ENCODE data around the gene PTPRD.

DNA sequence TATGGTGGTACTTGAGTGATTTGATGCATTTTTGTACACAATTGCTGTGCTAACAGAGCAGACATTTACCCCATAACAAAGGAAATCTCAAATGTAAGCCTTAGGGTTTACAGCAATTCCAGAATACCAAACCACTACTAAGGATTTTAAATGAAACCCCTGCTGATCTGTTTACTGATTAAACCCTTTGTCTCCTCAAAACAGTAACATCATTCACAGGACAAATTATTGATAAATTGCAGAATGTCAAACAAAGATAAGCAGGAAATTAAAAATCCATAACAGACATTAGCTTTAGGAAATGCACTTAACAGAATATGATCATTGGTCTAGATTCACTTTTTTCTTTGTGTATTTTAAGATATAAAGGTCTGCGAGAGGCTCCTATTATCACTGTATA lies 1796.9 kb downstream of the PTPRD start:
- TF ChIP-seq, protein P1, sequence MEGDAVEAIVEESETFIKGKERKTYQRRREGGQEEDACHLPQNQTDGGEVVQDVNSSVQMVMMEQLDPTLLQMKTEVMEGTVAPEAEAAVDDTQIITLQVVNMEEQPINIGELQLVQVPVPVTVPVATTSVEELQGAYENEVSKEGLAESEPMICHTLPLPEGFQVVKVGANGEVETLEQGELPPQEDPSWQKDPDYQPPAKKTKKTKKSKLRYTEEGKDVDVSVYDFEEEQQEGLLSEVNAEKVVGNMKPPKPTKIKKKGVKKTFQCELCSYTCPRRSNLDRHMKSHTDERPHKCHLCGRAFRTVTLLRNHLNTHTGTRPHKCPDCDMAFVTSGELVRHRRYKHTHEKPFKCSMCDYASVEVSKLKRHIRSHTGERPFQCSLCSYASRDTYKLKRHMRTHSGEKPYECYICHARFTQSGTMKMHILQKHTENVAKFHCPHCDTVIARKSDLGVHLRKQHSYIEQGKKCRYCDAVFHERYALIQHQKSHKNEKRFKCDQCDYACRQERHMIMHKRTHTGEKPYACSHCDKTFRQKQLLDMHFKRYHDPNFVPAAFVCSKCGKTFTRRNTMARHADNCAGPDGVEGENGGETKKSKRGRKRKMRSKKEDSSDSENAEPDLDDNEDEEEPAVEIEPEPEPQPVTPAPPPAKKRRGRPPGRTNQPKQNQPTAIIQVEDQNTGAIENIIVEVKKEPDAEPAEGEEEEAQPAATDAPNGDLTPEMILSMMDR (conservative IDR thresholded peaks at IDR 0.05; ENCODE audit: low read depth, low read length), result no peak
- TF ChIP-seq EZH2 (IDR thresholded peaks at IDR 0.05; ENCODE audit: borderline replicate concordance, low read depth, low read length, poor library complexity, severe bottlenecking), result no peak
